Brain pericyte (primary cell): Measurements from ENCODE around the gene CCDC68.

Experiments used
- DNase-seq: peaks from one replicate; pipeline ENCODE4 v3.0.0-alpha.2; 2012; ENCODE audit warnings: low read depth, low spot score

Gene CCDC68

DNA sequence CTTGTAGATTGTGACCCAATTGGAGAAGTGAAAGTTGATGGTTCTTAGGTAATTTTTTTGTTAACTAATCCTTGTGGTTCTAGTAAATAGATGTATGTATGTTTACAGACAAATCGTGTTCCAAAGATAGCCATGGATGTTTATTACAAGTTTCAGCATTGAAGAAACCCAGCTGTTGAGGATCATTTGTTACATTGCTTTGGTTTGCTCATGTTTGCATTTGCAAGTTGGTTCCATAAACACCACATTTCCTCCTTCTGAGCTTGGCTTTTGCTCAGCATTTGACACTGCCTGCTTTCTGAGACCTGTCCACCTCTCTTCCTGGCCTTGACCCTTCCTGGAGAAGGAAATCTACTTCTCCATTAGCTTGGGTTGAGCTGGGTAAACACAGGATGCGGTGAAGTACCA is 1.8 kb upstream of the CCDC68 start:
- DNase-seq, result no peak

DNA sequence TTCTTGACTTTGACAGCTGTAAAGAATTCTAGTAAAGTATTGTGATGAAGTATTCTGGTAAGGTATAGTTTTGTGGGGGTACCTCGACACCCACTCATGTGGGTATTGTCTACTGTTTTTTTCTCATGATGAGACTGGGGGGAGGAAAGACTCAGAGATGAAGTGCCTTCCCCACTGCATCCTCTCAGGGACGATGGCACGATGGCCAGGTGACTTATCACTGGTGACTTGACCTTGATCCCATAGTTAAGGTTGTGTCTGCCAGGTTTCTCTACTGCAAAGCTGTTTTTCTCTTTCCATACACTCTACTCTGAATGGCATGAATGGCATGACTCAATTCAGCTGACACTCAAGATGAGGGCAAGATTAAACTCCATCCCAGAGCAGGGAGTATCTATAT is 936 bp upstream of the CCDC68 start:
- DNase-seq, result no peak

- DNase-seq, result no peak
Observed at GRCh38 chr18:54957996-54958395, 1.3 kb downstream of the CCDC68 start.

DNA sequence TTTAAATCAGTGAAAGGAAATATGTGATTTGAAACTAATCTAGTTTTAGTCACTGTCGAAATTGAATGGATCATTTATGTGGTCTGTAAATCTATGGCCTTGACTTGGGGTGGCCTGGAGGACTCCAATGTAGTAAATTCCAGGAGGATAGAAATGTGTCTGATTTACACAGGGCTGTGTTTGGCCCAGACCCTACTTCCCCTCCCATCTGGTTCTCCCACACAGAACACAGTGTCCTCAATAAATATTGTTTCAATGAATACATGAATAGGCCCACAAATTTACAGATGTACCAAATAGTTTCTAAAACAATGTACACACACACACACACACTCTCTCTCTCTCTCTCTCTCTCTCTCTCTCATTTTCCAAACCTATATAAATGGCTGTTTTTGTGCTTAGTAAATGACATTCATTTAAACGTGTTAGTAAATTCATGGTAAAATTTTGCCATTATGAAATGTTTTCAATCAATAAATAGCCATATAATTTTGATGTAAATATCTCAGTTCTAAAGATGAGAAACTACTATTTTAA is 1.9 kb downstream of the CCDC68 start:
- no peak for DNase-seq

DNA sequence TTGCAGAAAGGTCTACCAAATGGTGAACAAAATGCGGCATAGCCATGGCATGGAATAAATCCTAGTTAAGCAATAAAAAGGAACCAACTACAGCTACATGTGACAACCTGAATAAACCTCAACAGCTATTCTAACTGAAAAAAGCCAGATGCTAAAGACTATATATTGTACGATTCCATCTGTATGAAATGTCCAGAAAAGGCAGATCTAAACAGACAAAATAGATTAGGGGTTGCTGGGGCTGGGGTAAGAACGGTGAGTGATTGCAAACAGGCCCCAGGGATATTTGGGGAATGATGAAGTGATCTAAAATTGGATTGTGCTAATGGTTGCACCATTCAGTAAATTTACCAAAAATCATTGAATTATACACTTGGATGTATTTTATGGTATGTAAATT is 2.8 kb downstream of the CCDC68 start:
- no peak for DNase-seq

DNA sequence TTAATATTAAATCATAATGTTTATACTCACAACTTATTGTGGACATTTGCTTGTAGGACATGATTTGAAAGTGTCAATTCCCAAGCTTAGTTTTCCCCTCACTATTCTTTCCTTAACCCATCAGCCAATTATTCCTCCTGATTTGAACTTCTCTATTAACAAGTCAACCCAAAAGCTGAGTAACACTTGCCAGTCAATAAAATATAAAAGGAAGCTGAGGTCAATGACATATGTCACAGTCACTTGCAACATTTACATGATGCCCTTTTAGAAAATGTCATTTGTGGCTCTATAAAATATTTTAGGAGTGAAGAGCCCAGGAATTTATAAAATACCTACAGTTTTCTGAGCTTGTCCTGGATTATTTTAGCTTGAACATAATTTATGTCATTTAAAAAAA is 7.2 kb downstream of the CCDC68 start:
- DNase-seq, result no peak

GRCh38 chr18:54950221-54950620 is 9.0 kb downstream of the CCDC68 start:
- DNase-seq, result no peak

- no peak for DNase-seq
Observed at GRCh38 chr18:54949588-54949987, 9.7 kb downstream of the CCDC68 start.

- DNase-seq, result no peak
Observed at GRCh38 chr18:54948350-54948837, 10.9 kb downstream of the CCDC68 start.

GRCh38 chr18:54947091-54947490 is 12.2 kb downstream of the CCDC68 start:
- no peak for DNase-seq

- no peak for DNase-seq
Observed at GRCh38 chr18:54946149-54946581, 13.1 kb downstream of the CCDC68 start.

DNA sequence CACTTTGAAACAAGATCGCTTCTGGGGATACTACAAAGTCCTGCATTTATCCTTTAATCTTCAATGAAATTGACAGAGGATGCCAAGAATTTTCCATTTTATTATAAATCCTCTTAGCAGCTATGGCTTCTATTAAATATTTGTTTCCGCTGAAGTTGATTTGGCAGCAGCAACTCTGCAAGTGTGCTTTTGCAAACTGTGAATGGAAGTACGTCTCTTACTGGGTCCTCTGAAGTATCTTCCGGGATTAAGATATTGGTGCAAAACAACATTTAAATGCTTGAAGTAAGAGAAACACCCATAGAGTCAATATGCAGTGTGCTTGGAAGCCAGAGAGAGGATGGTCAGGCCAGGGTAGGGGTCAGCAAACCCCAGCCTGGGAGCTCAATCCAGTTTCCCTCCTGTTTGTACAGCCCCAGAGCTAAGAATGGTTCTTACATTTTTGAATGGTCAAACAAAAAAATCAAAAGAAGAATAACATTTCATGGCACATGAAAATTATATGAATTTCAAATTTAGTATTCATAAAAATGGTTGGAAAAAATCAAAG is 13.6 kb downstream of the CCDC68 start:
- DNase-seq, result no peak

DNA sequence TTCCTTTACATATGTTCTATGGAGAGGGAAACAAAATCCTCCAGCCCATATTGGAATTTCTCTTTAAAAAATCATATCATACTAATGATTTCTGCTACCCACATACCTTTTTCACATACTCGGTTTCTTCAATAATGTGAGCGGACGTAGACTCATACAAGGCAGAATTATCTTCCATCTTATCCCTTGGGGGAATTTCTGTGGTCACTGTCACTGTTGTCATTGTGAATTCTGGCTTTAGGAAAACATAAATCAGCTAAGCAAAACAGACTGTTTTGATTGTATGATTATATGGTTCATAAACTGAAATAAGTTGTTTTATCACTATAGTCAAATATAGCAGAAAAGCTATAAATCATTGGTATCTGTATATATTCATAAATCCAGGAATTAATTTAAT is 16.7 kb downstream of the CCDC68 start:
- no peak for DNase-seq

GRCh38 chr18:54942144-54942543 is 17.1 kb downstream of the CCDC68 start:
- no peak for DNase-seq

GRCh38 chr18:54939361-54939917 is 19.8 kb downstream of the CCDC68 start:
- no peak for DNase-seq

GRCh38 chr18:54938506-54938905 is 20.8 kb downstream of the CCDC68 start:
- DNase-seq, result no peak

GRCh38 chr18:54932472-54932871 is 26.8 kb downstream of the CCDC68 start:
- DNase-seq, result no peak

GRCh38 chr18:54931152-54931551 is 28.1 kb downstream of the CCDC68 start:
- DNase-seq, result no peak

- no peak for DNase-seq
Observed at GRCh38 chr18:54928236-54928635, 31.0 kb downstream of the CCDC68 start.

DNA sequence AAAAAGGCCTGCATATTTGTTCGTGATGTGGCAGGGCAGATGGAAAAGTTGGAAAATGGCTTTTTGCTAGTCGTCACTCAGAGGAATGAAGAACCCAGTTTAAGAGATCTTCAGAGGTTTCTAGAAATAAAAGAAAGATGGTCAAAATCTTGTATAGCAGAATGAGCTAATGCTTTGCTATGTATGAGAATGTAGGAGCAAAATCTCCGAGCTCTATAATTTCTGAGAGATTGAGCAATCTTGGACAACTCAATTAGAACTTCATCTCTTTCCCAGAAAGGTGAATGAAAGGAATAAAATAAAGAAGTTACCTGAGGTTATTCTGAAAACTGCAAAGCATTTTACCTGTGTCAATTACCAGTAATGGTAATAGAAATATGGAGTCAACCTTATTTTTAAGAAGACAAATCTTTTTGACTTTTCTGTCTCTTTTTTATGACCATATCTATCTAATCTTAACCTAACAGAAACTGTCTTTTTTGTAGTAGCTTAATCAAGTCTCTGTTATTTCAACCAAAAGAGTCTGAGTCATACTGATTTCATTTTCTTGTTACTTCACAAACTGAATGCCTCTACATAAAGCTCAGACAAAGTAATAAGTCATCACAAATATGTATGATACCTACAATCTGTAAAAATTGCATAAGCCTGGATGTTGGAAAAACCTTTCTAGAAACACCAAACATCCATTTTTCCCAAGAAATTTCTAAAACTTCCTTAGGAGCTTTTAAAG is 32.5 kb downstream of the CCDC68 start:
- no peak for DNase-seq

- no peak for DNase-seq
Observed at GRCh38 chr18:54924948-54925347, 34.3 kb downstream of the CCDC68 start.

GRCh38 chr18:54923339-54923956 is 35.8 kb downstream of the CCDC68 start:
- no peak for DNase-seq
